Sigmoid colon (tissue), 4 donors: Measurements from ENCODE around the gene ARPC5.

Source experiments
- EP300 ChIP-seq, 4 donors: sonication (generic); formaldehyde crosslinking; IDR thresholded peaks; one replicate each; pipeline ENCODE4 v1.6.1; 2017; ENCODE audit warnings: antibody characterized with exemption in 4 of 4
- POLR2A ChIP-seq, 2 donors: fragments of 450-650 bp; IDR thresholded peaks; one replicate each; pipeline ENCODE4 v1.6.1; 2016; ENCODE audit warnings: antibody characterized with exemption in 2 of 2, mild to moderate bottlenecking in 2 of 2, moderate library complexity in 2 of 2
- TF ChIP-seq, protein P1 (sequence below), 4 experiments: fragments of 450-650 bp in 3 of 4; fragments of 200-600 bp in 1 of 4; IDR thresholded peaks; one replicate each; pipeline ENCODE4 v1.5.1; 2016 to 2019; ENCODE audit warnings: antibody characterized with exemption in 4 of 4, mild to moderate bottlenecking in 3 of 4, moderate library complexity in 2 of 4

GRCh38 chr1:183646776-183647175, 11.2 kb upstream of the ARPC5 start:
- TF ChIP-seq EP300 (IDR thresholded peaks at IDR 0.05) (no peak), POLR2A (IDR thresholded peaks at IDR 0.05) (no peak)
- TF ChIP-seq, protein P1, sequence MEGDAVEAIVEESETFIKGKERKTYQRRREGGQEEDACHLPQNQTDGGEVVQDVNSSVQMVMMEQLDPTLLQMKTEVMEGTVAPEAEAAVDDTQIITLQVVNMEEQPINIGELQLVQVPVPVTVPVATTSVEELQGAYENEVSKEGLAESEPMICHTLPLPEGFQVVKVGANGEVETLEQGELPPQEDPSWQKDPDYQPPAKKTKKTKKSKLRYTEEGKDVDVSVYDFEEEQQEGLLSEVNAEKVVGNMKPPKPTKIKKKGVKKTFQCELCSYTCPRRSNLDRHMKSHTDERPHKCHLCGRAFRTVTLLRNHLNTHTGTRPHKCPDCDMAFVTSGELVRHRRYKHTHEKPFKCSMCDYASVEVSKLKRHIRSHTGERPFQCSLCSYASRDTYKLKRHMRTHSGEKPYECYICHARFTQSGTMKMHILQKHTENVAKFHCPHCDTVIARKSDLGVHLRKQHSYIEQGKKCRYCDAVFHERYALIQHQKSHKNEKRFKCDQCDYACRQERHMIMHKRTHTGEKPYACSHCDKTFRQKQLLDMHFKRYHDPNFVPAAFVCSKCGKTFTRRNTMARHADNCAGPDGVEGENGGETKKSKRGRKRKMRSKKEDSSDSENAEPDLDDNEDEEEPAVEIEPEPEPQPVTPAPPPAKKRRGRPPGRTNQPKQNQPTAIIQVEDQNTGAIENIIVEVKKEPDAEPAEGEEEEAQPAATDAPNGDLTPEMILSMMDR (IDR thresholded peaks at IDR 0.05): no peak
